GM19397 (cell line): ENCODE measurements around the gene LGALS4.
"Not testable (repeated sequence)": the region's sequence is repeated elsewhere in the genome, so short reads cannot be mapped to it uniquely, and the experiment has no call there.

ENCODE experiments used
- ATAC-seq: cut with Tn5 transposase; IDR thresholded peaks from one replicate; pipeline ENCODE4 v1.9.1; 2021; ENCODE audit warnings: mild to moderate bottlenecking, moderate library complexity; ENCODE audit not compliant: unreplicated experiment

Gene LGALS4

GRCh38 chr19:38826856-38827551, 14.3 kb upstream of the LGALS4 start:
- ATAC-seq = no peak

- not testable (repeated sequence) for ATAC-seq
Measured at GRCh38 chr19:38825936-38826335, 13.2 kb upstream of the LGALS4 start.

GRCh38 chr19:38821230-38821825, 8.6 kb upstream of the LGALS4 start:
- not testable (repeated sequence) for ATAC-seq

- ATAC-seq = no peak
Measured at GRCh38 chr19:38819231-38819920, 6.6 kb upstream of the LGALS4 start.

GRCh38 chr19:38817081-38817480, 4.3 kb upstream of the LGALS4 start:
- ATAC-seq = no peak

- ATAC-seq = no peak
Measured at GRCh38 chr19:38816131-38816750, 3.5 kb upstream of the LGALS4 start.

- ATAC-seq = no peak
Measured at GRCh38 chr19:38815059-38816001, 2.6 kb upstream of the LGALS4 start.

GRCh38 chr19:38813932-38814331, 1.2 kb upstream of the LGALS4 start:
- ATAC-seq = not testable (repeated sequence)

- no peak for ATAC-seq
Measured at GRCh38 chr19:38813323-38813722, 578 bp upstream of the LGALS4 start.

- no peak for ATAC-seq
Measured at GRCh38 chr19:38812009-38812840, 520 bp downstream of the LGALS4 start.

- ATAC-seq = no peak
Measured at GRCh38 chr19:38809592-38810252, 3.0 kb downstream of the LGALS4 start.

GRCh38 chr19:38808741-38809140, 4.0 kb downstream of the LGALS4 start:
- no peak for ATAC-seq

GRCh38 chr19:38807374-38808098, 5.2 kb downstream of the LGALS4 start:
- not testable (repeated sequence) for ATAC-seq

GRCh38 chr19:38806371-38806770, 6.4 kb downstream of the LGALS4 start:
- no peak for ATAC-seq

GRCh38 chr19:38805180-38805579, 7.6 kb downstream of the LGALS4 start:
- no peak for ATAC-seq

- ATAC-seq = no peak
Measured at GRCh38 chr19:38803543-38803942, 9.2 kb downstream of the LGALS4 start.

- ATAC-seq = no peak
Measured at GRCh38 chr19:38801359-38802095, 11.2 kb downstream of the LGALS4 start.
